Measurements from ENCODE around the gene DBF4. TPM values are rescaled to one million over a fixed set of nuclear protein-coding genes. Genes with fewer than 3 reads are reported as not detected.
"Not testable (repeated sequence)": the region's sequence is repeated elsewhere in the genome, so short reads cannot be mapped to it uniquely, and the experiment has no call there.

The DBF4 gene
- total RNA-seq, 2 donors from 2014 or later, result 11.0 to 24.9 TPM

DNA sequence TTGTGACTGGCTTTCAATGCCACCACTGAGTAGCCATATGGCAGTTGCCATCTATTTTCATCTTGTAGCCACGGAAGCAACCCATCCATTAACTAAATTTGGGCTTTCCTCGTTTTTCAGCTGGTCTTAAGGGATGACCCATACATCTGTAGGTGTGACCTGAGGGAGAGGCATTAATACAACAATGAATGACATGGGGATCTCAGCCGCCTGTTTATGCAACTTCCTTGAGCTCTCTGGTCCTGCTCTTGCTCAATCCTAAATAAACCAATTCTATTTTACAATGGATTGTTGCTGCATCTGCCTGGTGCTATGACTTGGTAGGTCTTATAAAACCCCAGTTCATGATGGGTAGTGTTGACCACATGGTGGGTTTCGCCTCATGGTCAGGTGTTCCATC lies 35.8 kb downstream of the DBF4 start:
- H3K4me1 ChIP-seq (replicated peaks), result no peaks in the 10 kb centered on the region
- intact Hi-C loops (cut with DNase I), result no loop called here
- no peaks in the 10 kb centered on the region for H3K36me3 ChIP-seq
- no peak for DNase-seq (ENCODE audit: low spot score)
- no peak overlapping the region for H3K27ac ChIP-seq
- TF ChIP-seq, protein P1, sequence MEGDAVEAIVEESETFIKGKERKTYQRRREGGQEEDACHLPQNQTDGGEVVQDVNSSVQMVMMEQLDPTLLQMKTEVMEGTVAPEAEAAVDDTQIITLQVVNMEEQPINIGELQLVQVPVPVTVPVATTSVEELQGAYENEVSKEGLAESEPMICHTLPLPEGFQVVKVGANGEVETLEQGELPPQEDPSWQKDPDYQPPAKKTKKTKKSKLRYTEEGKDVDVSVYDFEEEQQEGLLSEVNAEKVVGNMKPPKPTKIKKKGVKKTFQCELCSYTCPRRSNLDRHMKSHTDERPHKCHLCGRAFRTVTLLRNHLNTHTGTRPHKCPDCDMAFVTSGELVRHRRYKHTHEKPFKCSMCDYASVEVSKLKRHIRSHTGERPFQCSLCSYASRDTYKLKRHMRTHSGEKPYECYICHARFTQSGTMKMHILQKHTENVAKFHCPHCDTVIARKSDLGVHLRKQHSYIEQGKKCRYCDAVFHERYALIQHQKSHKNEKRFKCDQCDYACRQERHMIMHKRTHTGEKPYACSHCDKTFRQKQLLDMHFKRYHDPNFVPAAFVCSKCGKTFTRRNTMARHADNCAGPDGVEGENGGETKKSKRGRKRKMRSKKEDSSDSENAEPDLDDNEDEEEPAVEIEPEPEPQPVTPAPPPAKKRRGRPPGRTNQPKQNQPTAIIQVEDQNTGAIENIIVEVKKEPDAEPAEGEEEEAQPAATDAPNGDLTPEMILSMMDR (IDR thresholded peaks at IDR 0.05), result no peak
- TF ChIP-seq POLR2A (IDR thresholded peaks at IDR 0.05) (no peak), POLR2AphosphoS5 (IDR thresholded peaks at IDR 0.05) (no peak)
- 92% methylated on average over 4 of the region's 4 CpGs for WGBS
- H3K9me3 ChIP-seq, result no peaks in the 10 kb centered on the region
- no peak overlapping the region for H3K4me3 ChIP-seq
- H3K27me3 ChIP-seq (replicated peaks; ENCODE audit: insufficient read depth), result no peaks in the 10 kb centered on the region

DNA sequence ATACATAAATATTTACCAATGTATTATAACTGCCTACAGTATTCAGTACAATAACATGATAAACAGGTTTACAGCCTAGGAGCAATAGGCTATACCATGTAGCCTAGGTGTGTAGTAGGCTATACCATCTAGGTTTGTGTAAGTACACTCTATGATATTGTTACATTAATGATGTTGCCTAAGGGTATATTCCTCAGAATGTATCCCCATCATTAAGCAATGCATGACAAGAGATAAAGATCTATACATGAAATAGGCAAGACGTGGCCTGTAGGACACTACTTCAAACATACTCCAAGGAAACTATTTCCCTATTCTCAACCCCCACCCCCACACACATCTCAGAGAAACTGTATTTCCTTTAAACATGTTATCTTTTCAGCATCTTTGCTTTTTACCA lies 42.4 kb downstream of the DBF4 start:
- DNase-seq (ENCODE audit: low spot score), result no peak
- intact Hi-C loops (cut with DNase I), result no loop called here
- Histone ChIP-seq H3K27me3 (replicated peaks; ENCODE audit: insufficient read depth) (no peaks in the 10 kb centered on the region), H3K4me1 (replicated peaks) (no peaks in the 10 kb centered on the region), H3K9me3 (no peaks in the 10 kb centered on the region), H3K36me3 (no peaks in the 10 kb centered on the region), H3K27ac (no peak overlapping the region), H3K4me3 (no peak overlapping the region)
- TF ChIP-seq, protein P1 (IDR thresholded peaks at IDR 0.05), result no peak
- no peak for TF ChIP-seq POLR2AphosphoS5 (IDR thresholded peaks at IDR 0.05)
- no peak for TF ChIP-seq POLR2A (IDR thresholded peaks at IDR 0.05)
- 55% methylated on average over 1 of the region's 1 CpG for WGBS

DNA sequence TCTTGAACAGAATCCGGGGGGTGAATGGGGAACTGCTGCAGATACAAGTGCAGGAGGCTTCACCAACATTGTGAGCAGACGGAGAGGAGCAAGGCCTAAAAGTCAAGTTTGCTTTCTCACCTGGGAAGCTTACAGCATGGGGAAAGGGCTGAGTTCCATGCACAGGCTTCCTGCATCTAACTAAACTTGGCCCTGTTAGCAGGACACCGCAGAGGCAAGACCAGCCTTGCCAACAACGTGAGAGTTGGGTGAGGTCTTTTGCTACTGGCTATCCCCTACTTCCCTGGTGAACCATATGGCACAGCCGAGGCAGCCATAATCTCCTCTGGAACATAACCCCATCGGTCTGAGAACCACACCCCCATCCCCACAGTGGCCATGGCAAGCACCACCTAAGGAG lies 43.6 kb downstream of the DBF4 start:
- no peaks in the 10 kb centered on the region for H3K36me3 ChIP-seq
- no peak for TF ChIP-seq POLR2A (IDR thresholded peaks at IDR 0.05)
- no peak for TF ChIP-seq POLR2AphosphoS5 (IDR thresholded peaks at IDR 0.05)
- TF ChIP-seq, protein P1 (IDR thresholded peaks at IDR 0.05), result no peak
- H3K9me3 ChIP-seq, result no peaks in the 10 kb centered on the region
- no peak overlapping the region for H3K27ac ChIP-seq
- H3K27me3 ChIP-seq (replicated peaks; ENCODE audit: insufficient read depth), result no peaks in the 10 kb centered on the region
- DNase-seq (ENCODE audit: low spot score), result no peak
- 95% methylated on average over 6 of the region's 6 CpGs for WGBS
- intact Hi-C loops (cut with DNase I), result no loop called here
- no peak overlapping the region for H3K4me3 ChIP-seq
- H3K4me1 ChIP-seq (replicated peaks), result no peaks in the 10 kb centered on the region

DNA sequence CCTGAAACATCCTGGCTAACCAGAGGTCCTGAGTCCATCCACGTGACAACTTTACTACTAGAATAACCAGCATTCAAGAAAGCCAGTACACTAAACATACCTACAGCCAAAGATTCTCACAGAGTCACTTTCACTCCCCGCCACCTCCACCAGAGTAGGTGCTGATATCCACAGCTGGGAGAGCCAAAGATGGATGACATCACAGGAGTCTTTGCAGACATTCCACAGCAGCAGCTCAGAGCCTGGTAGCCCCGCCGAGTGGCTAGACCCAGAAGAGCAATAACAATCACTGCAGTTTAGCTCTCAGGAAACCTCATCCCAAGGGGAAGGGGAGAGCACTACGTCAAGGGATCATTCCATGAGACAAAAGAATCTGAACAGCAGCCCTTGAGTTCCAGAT lies 44.3 kb downstream of the DBF4 start:
- no peaks in the 10 kb centered on the region for H3K9me3 ChIP-seq
- intact Hi-C loops (cut with DNase I), result no loop called here
- H3K27ac ChIP-seq, result no peak overlapping the region
- TF ChIP-seq POLR2A (IDR thresholded peaks at IDR 0.05) (no peak), POLR2AphosphoS5 (IDR thresholded peaks at IDR 0.05) (no peak)
- TF ChIP-seq, protein P1 (IDR thresholded peaks at IDR 0.05), result no peak
- H3K27me3 ChIP-seq (replicated peaks; ENCODE audit: insufficient read depth), result no peaks in the 10 kb centered on the region
- no peak overlapping the region for H3K4me3 ChIP-seq
- no peak for DNase-seq (ENCODE audit: low spot score)
- H3K4me1 ChIP-seq (replicated peaks), result no peaks in the 10 kb centered on the region
- no peaks in the 10 kb centered on the region for H3K36me3 ChIP-seq
- 91% methylated on average over 5 of the region's 5 CpGs for WGBS

DNA sequence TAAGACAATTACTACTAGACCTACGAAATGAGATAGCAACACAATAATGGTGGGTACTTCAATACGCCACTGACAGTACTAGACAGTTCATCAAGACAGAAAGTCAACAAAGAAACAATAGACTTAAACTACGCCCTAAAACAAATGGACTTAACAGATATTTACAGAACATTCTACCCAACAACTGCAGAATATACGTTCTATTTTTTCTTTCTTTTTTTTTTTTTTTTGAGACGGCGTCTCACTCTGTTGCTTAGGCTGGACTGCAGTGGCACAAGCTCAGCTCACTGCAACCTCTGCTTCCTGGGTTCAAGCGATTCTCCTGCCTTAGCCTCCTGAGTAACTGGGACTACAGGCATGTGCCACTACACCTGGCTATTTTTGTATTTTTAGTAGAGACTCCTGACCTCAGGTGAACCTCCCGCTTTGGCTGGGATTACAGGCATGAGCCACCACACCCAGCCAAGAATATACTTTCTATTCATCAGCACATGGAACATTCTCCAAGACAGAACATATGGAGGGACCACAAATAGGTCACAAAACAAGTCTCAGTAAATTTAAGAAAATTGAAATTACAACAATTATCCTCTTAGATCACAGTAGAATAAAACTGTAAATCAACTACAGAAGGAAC lies 46.6 kb downstream of the DBF4 start:
- WGBS, result 83% methylated on average over 8 of the region's 8 CpGs
- H3K27me3 ChIP-seq (replicated peaks; ENCODE audit: insufficient read depth); intact Hi-C loops (cut with DNase I); H3K4me1 ChIP-seq (replicated peaks); H3K4me3 ChIP-seq; DNase-seq (ENCODE audit: low spot score); H3K36me3 ChIP-seq; H3K27ac ChIP-seq; H3K9me3 ChIP-seq: not testable (repeated sequence)
